ENCODE measurements around the gene PRR18. TPM values are rescaled to one million over a fixed set of nuclear protein-coding genes. Genes with fewer than 3 reads are reported as not detected.

The PRR18 gene, protein sequence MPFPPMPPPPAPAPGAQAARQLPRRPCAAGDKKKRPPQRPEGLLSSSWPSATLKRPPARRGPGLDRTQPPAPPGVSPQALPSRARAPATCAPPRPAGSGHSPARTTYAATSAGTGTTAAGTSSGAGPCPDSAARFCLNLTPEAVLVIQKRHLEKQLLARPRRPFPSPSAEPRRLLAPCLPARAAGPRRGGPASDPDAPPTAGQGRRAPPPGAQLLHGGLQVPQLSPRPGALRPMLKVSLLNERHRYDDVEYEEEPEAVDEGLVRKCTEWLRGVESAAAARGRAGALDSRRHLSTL
- total RNA-seq = 1 to 10 TPM; 1.2 to 2.8 TPM
- polyA plus RNA-seq = under 1 TPM; 0.29 to 0.98 TPM

DNA sequence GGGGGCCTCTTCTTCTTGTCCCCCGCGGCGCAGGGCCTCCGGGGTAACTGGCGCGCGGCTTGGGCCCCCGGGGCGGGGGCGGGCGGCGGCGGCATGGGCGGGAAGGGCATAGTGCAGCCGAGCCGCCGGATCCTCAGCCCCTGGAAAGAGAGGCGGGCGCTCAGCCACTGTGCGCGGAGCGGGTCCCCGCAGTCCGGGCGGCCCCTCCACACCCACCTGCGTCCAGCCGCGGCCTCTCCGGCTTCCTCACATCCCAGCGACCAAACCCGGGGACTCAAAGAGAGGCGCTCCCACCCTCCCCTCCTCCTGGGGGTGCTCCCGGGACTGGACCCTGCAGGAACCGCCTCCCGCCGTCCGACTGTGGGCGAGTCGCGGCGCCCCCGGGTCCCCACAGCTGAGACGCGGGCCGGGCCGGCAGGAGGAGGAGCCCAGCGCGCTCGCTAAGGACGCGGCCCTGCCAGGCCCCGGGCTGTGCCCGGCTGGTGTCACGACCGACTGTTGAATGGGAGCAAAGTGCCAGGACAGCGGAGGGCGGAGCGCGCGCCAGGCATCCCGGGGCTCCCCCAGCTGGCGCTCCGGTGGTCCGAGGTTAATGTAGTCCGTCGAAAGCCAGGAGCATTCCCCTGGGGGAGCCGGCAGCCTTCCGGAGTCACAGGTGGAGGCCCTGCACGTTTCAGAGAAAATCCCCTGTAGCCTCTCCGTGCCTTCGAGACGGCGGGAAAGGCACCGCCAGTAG, at the start of gene PRR18:
Gene PRR18 (minus strand): TSS at position 360 of the 736 bp plus-strand sequence. CDS start 250 bp downstream, at position 110.
- TF ChIP-seq RAD21 (IDR thresholded peaks at IDR 0.05) (no peak), TAF1 (conservative IDR thresholded peaks at IDR 0.05) (no peak), EGR1 (IDR thresholded peaks at IDR 0.05; ENCODE audit: low read depth in 2 of 2) (no peak), REST (IDR thresholded peaks at IDR 0.05) (no peak), HNF4G (IDR thresholded peaks at IDR 0.05) (no peak), ATF3 (IDR thresholded peaks at IDR 0.05) (no peak), GABPA (IDR thresholded peaks at IDR 0.05 in 1 of 2, conservative IDR thresholded peaks at IDR 0.05 in 1 of 2) (no peak), RXRA (IDR thresholded peaks at IDR 0.05) (no peak), FOXA2 (IDR thresholded peaks at IDR 0.05) (no peak)
- TF ChIP-seq, protein P1, sequence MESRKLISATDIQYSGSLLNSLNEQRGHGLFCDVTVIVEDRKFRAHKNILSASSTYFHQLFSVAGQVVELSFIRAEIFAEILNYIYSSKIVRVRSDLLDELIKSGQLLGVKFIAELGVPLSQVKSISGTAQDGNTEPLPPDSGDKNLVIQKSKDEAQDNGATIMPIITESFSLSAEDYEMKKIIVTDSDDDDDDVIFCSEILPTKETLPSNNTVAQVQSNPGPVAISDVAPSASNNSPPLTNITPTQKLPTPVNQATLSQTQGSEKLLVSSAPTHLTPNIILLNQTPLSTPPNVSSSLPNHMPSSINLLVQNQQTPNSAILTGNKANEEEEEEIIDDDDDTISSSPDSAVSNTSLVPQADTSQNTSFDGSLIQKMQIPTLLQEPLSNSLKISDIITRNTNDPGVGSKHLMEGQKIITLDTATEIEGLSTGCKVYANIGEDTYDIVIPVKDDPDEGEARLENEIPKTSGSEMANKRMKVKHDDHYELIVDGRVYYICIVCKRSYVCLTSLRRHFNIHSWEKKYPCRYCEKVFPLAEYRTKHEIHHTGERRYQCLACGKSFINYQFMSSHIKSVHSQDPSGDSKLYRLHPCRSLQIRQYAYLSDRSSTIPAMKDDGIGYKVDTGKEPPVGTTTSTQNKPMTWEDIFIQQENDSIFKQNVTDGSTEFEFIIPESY (IDR thresholded peaks at IDR 0.05) = no peak
- TF ChIP-seq, protein P2, sequence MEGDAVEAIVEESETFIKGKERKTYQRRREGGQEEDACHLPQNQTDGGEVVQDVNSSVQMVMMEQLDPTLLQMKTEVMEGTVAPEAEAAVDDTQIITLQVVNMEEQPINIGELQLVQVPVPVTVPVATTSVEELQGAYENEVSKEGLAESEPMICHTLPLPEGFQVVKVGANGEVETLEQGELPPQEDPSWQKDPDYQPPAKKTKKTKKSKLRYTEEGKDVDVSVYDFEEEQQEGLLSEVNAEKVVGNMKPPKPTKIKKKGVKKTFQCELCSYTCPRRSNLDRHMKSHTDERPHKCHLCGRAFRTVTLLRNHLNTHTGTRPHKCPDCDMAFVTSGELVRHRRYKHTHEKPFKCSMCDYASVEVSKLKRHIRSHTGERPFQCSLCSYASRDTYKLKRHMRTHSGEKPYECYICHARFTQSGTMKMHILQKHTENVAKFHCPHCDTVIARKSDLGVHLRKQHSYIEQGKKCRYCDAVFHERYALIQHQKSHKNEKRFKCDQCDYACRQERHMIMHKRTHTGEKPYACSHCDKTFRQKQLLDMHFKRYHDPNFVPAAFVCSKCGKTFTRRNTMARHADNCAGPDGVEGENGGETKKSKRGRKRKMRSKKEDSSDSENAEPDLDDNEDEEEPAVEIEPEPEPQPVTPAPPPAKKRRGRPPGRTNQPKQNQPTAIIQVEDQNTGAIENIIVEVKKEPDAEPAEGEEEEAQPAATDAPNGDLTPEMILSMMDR (IDR thresholded peaks at IDR 0.05; ENCODE audit: low read depth, low read length, missing input control) = no peak
- Histone ChIP-seq H3K27me3 (ENCODE audit: control insufficient read depth in 4 of 4, insufficient read depth in 4 of 4, low read length in 3 of 4) (no peaks in the 10 kb centered on the region), H3K36me3 (ENCODE audit: control insufficient read depth in 4 of 4, insufficient read depth in 3 of 4, low read depth in 1 of 4, low read length in 3 of 4) (no peaks in the 10 kb centered on the region), H3K27ac (ENCODE audit: low read depth in 1 of 2, low read length in 2 of 2) (peak within 1 kb of the TSS; percentile 25 to 41), H3K9me3 (ENCODE audit: control insufficient read depth in 4 of 4, low read length in 3 of 4) (no peaks in the 10 kb centered on the region), H3K9ac (ENCODE audit: low read depth in 1 of 2, low read length in 2 of 2) (no peak within 1 kb of the TSS), H3K4me1 (ENCODE audit: control insufficient read depth in 4 of 4, insufficient read depth in 4 of 4, low read length in 3 of 4) (peaks cover 13 to 33% (median 17%) of the 10 kb centered on the region in 4 donors), H3K4me3 (ENCODE audit: low read depth in 1 of 3, low read length in 3 of 3) (peak within 1 kb of the TSS in 2 of 3 donors; percentile 39 to 81)
- WGBS = 1% methylated on average over 74 of the region's 74 CpGs
- no peak for DNase-seq (ENCODE audit: low spot score)

DNA sequence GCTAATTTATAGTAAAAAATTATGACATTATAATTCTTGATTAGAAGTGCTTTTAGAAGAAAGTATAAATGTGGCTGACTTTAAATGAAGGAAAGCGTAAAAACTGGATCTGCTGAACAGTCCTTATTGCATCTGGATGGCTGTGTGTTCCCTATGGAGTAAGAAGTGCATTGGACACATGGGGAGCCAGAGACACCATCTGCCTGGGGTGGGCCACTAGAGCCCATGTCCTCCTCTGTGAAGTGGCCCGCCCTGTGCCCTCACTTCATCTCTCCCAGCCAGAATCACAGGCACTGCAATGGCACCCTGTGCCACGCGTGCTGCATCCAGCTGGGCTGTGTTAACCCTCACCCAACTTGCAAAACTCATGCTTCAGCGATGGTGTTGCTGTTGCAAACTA, 47.4 kb upstream of the PRR18 start:
- Histone ChIP-seq H3K9me3 (ENCODE audit: control insufficient read depth in 4 of 4, low read length in 3 of 4) (no peaks in the 10 kb centered on the region), H3K36me3 (ENCODE audit: control insufficient read depth in 4 of 4, insufficient read depth in 3 of 4, low read depth in 1 of 4, low read length in 3 of 4) (no peaks in the 10 kb centered on the region), H3K4me3 (ENCODE audit: low read depth in 1 of 3, low read length in 3 of 3) (no peak overlapping the region), H3K27ac (ENCODE audit: low read depth in 1 of 2, low read length in 2 of 2) (no peak overlapping the region), H3K4me1 (ENCODE audit: control insufficient read depth in 4 of 4, insufficient read depth in 4 of 4, low read length in 3 of 4) (peaks cover 2 to 22% (median 9%) of the 10 kb centered on the region in 4 donors), H3K9ac (ENCODE audit: low read depth in 1 of 2, low read length in 2 of 2) (no peak overlapping the region), H3K27me3 (ENCODE audit: control insufficient read depth in 4 of 4, insufficient read depth in 4 of 4, low read length in 3 of 4) (no peaks in the 10 kb centered on the region)
- 93% methylated on average over 5 of the region's 5 CpGs for WGBS
- TF ChIP-seq TAF1 (conservative IDR thresholded peaks at IDR 0.05) = no peak
- no peak for TF ChIP-seq FOXA1 (IDR thresholded peaks at IDR 0.05)
- TF ChIP-seq, protein P2 (IDR thresholded peaks at IDR 0.05; ENCODE audit: low read depth, low read length, missing input control) = no peak
- TF ChIP-seq ATF3 (IDR thresholded peaks at IDR 0.05) = no peak
- TF ChIP-seq, protein P1 (IDR thresholded peaks at IDR 0.05) = no peak
- TF ChIP-seq JUND (IDR thresholded peaks at IDR 0.05) = no peak
- TF ChIP-seq FOXA2 (IDR thresholded peaks at IDR 0.05) = no peak
- no peak for TF ChIP-seq EGR1 (IDR thresholded peaks at IDR 0.05; ENCODE audit: low read depth in 2 of 2)
- no peak for TF ChIP-seq GABPA (IDR thresholded peaks at IDR 0.05 in 1 of 2, conservative IDR thresholded peaks at IDR 0.05 in 1 of 2)
- no peak for TF ChIP-seq RAD21 (IDR thresholded peaks at IDR 0.05)
- TF ChIP-seq NR2F2 (IDR thresholded peaks at IDR 0.05) = no peak
- TF ChIP-seq SP1 (IDR thresholded peaks at IDR 0.05) = no peak
- DNase-seq (ENCODE audit: low spot score) = no peak
